Putamen (tissue), 1 donor: ENCODE measurements around the gene DBF4B.

Source experiments
- DNase-seq: peaks from one replicate; pipeline ENCODE4 v3.0.0-alpha.2; 2016; ENCODE audit warnings: low spot score

DBF4B gene

DNA sequence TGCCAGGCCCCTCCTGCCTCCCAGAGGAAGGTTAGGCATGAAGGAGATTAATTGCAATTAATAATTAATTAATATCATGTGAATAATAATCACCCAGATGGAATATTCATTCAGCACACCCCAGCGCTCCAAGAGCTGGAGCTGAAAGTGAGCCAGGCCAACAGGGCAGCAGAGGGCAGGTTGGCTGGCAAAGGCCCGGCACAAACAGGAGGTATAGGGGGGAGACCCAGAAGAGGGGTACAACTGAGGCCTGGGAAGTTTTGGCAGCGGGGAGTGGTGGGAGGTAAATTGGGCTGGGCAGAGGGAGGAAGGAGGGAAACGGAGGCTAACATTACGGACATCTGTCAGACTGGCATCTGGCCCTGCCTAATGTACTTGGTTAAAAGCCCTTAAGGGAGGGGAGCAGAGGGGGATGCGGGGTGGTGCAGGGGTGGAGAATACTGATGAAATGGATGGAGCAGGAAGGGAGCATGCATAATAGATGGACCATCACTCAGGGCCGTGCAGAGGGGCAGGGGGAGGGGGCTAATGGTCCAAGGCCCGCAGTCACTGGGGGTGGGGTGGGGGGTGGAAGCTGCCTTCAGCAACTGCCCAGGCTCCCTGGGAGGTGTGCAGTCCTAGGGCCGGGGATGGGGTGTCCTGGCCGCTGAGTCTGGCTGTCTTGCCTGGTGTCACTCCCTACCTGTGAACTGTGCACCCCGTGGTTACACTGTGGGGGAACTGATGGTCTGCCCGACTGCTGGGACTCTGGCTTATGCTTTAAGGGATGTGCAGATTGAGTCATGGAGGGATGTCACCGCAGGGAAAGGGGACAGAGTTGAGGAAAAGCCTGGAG lies 52.2 kb downstream of the DBF4B start:
- DNase-seq: no peak

DNA sequence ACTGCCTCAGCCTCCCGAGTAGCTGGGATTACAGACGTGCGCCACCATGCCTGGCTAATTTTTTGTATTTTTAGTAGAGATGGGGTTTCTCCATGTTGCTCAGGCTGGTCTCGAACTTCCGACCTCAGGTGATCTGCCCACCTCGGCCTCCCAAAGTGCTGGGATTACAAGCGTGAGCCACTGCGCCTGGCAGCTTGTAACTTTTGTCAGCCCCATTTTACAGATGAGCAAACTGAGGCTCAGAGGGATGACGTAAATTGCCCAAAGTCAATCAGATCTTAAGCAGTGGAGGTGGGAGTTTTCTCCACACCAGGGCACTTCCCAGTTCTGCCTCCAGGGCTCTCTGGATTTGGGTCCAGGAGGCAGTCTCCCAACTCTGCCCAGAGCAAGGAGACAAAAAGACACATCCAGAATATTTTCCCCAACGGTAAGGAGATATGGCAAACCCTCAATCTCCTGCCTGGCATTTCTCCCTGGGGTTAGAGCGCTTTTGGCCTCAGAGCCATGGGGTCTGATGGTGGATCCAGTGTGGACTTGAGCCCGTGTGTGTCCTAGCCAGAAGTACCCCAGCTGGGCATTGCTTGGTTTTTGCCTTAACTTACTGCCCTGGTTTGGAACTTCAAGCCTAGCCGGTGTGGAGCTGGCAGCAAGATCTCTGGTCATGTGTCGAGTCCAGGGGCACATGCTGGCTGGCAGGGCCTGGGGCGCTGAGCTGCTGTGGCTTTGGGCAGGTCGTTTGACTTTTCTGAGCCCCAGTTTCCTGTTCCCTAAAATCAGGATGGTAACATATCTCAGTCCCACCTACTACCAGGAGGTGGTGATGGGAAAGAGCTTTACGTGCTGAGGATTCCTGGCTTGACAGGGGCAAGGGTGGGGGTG lies 53.7 kb downstream of the DBF4B start:
- no peak for DNase-seq

- DNase-seq: no peak
Measured at GRCh38 chr17:44763170-44763569, 54.7 kb downstream of the DBF4B start.

DNA sequence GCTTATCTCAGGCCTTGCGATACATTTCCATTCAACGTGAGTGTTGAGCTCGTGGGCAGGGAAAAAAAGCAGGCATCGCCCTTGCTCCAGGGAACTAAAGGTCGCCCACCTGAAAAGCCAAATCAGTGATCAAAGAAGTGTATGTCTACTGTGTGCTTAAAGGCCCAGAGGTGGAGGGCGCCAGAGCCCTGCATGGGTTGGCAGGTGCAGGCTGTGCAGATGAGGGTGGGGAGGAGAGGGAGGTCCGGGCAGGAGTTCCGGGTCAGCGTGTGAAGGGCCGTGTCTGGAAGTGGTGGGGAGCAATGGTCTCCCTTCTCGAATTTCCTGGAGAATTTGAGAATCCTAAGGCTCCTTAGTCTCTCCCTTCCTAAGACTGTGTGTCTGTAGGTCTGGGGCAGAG lies 57.5 kb downstream of the DBF4B start:
- DNase-seq: no peak

DNA sequence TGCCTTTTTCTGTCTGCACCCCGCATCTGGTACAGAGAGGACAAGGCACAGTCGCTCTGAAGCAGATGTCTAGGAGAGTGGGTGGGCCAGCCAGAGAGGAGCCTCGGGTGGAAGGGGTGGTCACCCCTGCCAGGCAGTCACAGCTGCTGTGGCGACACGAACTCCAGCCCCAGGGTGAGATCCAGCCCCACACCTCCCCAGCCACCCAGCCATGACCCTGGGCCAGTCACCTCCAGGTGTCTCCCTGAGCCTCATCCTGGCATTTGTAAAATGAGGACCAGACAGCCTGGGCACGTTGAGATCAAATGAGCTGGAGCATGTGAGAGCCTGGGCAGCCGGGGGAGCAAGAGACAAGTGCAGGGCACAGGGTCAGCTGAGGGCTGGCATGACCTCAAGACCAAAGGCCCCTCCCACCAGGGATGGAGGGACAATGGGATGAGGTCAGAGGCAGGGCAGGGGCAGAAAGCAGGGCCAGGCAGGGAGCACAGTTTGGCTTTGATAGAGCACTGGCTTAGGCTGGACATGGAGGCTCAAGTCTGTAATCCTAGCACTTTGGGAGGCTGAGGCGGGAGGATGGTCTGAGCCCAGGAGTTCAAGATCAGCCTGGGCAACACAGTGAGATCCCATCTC lies 58.1 kb downstream of the DBF4B start:
- peak; percentile 70 for DNase-seq

- no peak for DNase-seq
Measured at GRCh38 chr17:44767493-44767892, 59.0 kb downstream of the DBF4B start.

DNA sequence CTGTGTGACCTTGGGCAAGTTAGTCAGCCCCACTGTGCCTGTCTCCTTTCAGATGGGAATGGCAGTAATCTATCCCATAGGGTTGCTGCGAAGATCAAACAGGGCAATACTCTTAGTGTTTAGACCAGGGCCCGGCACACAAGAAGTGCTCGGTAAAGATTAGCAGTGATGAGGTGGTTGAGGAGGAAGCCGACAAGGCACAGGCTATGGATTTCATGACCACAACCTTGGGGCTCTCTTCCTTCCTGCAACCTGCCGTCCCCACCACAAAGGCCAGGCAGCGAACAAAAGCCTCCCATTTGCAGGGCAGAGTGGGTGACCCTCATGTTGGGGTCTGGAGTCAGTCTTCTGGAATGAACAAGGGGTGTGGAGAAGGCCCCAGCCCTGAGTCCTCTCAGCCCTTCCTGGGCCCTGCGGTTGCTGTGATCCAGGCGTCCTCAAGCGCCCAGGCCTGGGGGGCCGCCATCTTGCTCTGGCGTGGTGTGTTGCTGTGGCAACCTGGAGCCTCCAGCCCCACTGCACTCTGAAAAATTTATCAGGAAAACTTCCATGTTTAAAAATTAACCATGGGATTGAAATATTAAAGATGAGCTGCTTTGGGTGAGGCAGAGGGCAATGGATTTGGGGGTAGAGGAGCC lies 60.2 kb downstream of the DBF4B start:
- DNase-seq: no peak

- DNase-seq: no peak
Measured at GRCh38 chr17:44769230-44769629, 60.8 kb downstream of the DBF4B start.

DNA sequence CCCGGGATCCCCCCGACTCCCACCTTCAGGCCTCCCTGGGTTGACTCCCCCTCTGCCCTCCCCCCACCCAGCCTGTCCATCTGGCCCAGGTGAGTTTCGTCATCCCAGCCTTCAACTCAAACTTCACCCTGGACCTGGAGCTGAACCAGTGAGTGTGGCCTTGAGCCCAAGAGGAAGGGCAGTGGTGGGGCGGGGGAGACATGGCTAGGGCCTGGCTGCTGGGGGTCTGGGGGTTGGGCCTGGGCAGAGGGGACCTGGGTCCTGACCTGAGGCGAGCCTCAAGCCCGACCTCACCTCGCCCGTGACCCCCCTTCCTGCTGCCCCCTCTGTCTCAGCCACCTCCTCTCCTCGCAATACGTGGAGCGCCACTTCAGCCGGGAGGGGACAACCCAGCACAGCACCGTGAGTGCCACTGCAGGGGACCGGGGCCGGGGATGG lies 61.2 kb downstream of the DBF4B start:
- DNase-seq: no peak

- no peak for DNase-seq
Measured at GRCh38 chr17:44770166-44770925, 61.9 kb downstream of the DBF4B start.

DNA sequence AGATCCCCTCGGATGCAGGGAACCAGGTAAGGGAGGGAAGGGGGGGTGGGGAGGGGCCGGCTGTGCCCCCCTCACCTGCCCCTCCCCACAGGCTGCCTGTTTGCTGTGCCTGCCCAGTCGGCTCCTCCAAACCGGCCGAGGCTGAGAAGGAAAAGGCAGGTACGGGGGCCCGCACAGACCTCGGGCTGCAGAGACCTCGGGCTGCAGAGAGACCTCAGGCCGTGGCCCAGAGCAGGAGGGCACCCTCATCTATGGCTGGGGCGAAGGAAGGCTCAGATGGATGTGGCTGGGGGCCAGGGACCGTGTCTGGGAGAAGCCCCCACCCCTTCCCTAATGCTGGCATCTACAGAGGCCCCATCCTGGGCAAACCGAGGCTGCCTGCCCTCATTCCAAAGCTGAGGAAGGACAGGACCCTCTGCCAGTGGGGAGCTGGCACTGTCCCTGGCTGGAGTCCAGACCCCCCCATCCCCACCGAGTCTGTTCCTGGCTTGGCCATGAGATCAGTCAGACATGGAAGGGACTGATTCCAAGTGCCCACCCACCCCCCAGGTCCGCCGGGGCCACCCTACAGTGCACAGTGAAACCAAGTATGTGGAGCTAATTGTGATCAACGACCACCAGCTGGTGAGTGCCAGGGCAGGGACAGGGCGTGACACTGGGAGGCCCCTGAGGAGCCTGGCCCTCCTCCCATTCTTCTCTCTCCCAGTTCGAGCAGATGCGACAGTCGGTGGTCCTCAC lies 64.0 kb downstream of the DBF4B start:
- no peak for DNase-seq

DNA sequence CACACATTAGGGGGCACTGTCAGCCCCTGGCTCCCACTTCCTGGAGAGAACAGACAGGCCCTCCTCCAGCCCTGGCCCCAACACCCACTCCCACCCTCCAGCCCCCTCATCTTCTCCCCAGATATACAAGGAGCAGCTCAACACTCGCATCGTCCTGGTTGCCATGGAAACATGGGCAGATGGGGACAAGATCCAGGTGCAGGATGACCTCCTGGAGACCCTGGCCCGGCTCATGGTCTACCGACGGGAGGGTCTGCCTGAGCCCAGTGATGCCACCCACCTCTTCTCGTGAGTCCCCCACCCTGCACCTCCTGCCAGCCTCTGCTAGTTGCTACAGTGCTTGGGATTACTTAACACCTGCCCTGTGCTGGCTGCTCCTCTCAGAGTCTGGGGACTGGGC lies 64.7 kb downstream of the DBF4B start:
- DNase-seq: no peak

DNA sequence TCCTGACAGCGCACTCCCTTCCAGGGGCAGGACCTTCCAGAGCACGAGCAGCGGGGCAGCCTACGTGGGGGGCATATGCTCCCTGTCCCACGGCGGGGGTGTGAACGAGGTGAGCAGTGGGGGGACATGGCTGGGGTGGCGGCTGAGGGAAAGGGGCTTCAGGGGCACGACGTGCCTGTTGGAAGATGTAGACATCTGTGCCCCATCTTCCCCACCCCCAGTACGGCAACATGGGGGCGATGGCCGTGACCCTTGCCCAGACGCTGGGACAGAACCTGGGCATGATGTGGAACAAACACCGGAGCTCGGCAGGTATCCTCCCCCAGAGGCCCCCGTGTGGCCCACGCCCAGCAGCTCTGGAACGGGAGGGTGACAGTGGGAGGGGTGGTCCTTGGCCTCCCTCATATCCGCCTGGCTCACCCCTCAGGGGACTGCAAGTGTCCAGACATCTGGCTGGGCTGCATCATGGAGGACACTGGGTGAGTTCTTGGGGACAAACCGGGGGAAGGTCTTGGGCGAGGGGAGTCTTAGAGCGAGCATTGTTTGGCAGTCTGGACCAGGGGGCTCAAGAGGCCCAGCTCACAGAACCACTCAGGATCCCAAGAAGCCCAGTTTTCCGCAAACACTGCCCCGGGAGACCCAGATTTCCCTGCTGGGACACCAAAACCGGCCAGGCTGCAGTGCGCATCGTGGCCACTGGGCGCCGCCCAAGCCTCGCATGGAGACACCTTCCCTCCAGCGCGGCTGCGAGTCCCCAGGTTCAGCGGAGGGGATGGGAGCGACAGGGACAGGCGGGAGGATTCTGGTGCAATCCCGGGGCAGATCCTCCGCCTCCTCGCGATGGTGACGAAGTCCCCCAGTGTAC lies 66.0 kb downstream of the DBF4B start:
- peak; percentile 80 for DNase-seq

DNA sequence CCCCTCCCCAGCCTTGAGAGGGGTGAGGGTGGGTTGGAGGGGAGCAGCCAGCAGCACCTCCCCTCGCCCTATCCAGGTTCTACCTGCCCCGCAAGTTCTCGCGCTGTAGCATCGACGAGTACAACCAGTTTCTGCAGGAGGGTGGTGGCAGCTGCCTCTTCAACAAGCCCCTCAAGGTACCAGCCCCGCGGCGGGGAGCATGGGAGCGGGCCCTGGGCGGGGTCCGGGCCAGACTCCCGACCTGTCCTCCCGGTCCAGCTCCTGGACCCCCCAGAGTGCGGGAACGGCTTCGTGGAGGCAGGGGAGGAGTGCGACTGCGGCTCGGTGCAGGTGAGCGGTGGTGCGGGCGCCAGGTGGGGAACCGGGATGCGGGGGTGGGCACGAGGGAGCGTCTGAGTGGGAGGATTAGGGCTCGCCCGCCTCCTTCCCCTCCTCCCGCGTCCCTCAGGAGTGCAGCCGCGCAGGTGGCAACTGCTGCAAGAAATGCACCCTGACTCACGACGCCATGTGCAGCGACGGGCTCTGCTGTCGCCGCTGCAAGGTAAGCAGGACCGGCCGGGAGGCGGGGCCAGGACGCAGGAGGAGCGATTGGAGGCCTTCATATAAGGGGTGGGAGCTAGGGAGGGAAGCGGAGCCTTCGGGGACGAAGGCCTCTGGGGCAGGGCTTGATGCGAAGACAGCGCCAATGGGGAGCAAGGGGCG lies 66.8 kb downstream of the DBF4B start:
- peak; percentile 95 for DNase-seq

GRCh38 chr17:44775838-44776621 lies 67.6 kb downstream of the DBF4B start:
- no peak for DNase-seq

GRCh38 chr17:44776628-44777393 lies 68.3 kb downstream of the DBF4B start:
- DNase-seq: no peak
